ENCODE results near the gene HES1. TPM values are rescaled to one million over a fixed set of nuclear protein-coding genes. Genes with fewer than 3 reads are reported as not detected.

Gene HES1
- total and polyA plus RNA-seq, 9 of the 15 experiments (the other 6 are each of a cell fraction or from before 2014, with no cell fraction given) = 3.4 to 37.0 (median 19.3) TPM

- TF ChIP-seq GATAD2B (IDR thresholded peaks at IDR 0.05; ENCODE audit: borderline replicate concordance) (no peak), ZNF696 (CRISPR knock-in tag; conservative IDR thresholded peaks at IDR 0.05) (no peak), DLX4 (CRISPR knock-in tag; IDR thresholded peaks at IDR 0.05) (no peak), ZBTB11 (CRISPR knock-in tag; IDR thresholded peaks at IDR 0.05) (no peak), CEBPZ (IDR thresholded peaks at IDR 0.05; ENCODE audit: borderline replicate concordance, low read depth, low read length) (no peak), PKNOX1 (IDR thresholded peaks at IDR 0.05) (no peak), ZNF263 (CRISPR knock-in tag; IDR thresholded peaks at IDR 0.05; ENCODE audit: borderline replicate concordance) (no peak), PRDM10 (IDR thresholded peaks at IDR 0.05; ENCODE audit: partially characterized antibody) (no peak)
Observed at GRCh38 chr3:194154346-194154745, 18.4 kb downstream of the HES1 start (continued).
